ENCODE data around the gene HEATR5B.

Gene HEATR5B

GRCh38 chr2:37083873-37084794 lies at the start of gene HEATR5B, which contains the start of gene GPATCH11:
TSS of gene HEATR5B (minus strand) at chr2:37084372. CDS start at chr2:37083414, 958 bp downstream.
TSS of gene GPATCH11 (plus strand) at chr2:37084518. CDS start at chr2:37088382, 3,864 bp downstream.
- DNase-seq (ENCODE audit: low spot score) = peak; percentile 96

DNA sequence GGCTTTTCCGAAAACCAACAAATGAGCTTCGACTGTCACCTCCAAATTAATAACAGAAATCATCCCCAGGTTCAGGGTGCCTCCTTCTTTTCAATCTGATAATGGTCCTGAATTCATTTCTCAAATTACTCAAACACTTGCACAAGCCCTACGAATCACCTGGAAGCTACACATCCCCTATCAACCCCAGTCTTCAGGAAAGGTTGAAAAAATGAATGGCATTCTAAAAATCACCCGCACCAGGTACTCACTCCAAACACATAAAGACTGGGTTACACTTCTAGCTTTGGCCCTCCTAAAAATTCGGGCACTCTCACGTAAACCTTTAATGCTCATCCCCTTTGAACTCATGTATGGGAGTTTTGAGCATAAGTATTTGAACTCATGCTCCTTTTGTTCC lies 48.7 kb upstream of the HEATR5B start:
- DNase-seq (ENCODE audit: low spot score) = no peak

- DNase-seq (ENCODE audit: low spot score) = no peak
Measured at GRCh38 chr2:37125416-37125815, 41.2 kb upstream of the HEATR5B start.

- no peak for DNase-seq (ENCODE audit: low spot score)
Measured at GRCh38 chr2:37119157-37119556, 35.0 kb upstream of the HEATR5B start.

GRCh38 chr2:37117566-37117965 lies 33.4 kb upstream of the HEATR5B start:
- no peak for DNase-seq (ENCODE audit: low spot score)

- DNase-seq (ENCODE audit: low spot score) = no peak
Measured at GRCh38 chr2:37111958-37112357, 27.8 kb upstream of the HEATR5B start.

- no peak for DNase-seq (ENCODE audit: low spot score)
Measured at GRCh38 chr2:37110306-37111212, 26.4 kb upstream of the HEATR5B start.

GRCh38 chr2:37109523-37109922 lies 25.4 kb upstream of the HEATR5B start:
- no peak for DNase-seq (ENCODE audit: low spot score)

- no peak for DNase-seq (ENCODE audit: low spot score)
Measured at GRCh38 chr2:37105150-37105549, 21.0 kb upstream of the HEATR5B start.

GRCh38 chr2:37104178-37104577 lies 20.0 kb upstream of the HEATR5B start:
- DNase-seq (ENCODE audit: low spot score) = no peak

DNA sequence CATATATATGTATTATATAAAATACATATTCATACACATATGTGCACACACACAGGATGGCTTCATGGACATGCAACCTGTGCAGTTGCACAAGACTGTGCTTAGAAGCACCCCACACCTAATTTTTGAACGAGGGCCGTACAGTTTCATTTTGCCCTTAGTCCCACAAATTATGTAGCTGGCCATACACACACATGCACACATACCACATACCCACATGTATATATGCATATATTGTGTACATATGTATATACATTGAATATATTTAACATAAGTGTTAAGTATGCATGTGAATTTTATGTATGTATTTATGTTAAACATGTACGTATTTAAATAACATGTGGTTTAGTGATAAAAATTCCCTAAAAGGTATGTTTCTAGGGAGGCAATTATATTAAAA lies 18.4 kb upstream of the HEATR5B start:
- no peak for DNase-seq (ENCODE audit: low spot score)

- DNase-seq (ENCODE audit: low spot score) = no peak
Measured at GRCh38 chr2:37100054-37100453, 15.9 kb upstream of the HEATR5B start.

DNA sequence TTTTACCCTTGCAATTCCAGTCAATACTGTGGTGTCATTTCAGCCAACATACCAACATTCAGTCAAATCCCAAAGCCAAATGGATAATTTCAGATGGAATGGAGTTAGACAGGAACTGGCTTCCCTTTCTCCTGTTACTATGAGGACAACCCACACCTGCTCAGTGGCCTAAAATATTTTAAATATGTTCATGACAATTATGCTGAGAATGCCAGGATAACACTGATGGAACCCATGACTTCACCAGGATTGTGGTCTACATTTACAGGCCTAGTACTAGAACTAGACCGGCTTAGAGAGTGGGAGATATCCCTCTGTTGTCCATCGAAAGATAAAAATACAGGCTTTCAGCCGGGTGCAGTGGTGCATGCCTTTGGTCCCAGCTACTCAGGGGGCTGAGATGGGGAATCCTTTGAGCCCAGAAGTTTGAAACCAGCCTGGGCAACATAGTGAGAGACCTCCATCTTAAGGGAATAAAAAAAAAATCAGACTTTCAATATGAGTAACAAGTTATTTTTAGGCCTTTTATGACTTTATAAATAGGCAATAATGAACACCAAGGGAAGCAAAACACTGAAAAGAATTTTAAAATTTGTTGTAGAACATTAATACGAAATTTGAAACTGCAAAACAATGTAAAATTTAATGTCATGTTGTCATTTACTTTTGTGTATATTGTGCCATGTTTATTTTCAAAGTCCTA lies 14.4 kb upstream of the HEATR5B start:
- no peak for DNase-seq (ENCODE audit: low spot score)

- no peak for DNase-seq (ENCODE audit: low spot score)
Measured at GRCh38 chr2:37096568-37096967, 12.4 kb upstream of the HEATR5B start.

DNA sequence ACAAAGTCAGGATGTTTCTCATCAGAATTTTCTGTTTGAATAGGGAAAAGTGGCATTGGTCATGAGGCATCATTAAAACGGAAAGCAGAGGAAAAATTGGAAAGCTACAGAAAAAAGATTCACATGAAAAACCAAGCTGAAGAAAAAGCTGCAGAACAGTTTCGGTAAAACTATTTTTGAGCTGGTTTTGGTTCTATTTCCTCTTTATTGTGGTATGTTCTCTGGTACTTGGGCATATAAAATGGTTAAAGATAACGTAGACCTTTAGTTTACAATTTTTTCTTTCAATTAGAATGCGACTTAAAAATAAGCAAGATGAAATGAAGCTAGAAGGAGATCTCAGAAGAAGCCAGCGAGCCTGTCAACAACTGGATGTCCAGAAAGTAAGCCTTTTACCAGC lies 7.7 kb upstream of the HEATR5B start:
- DNase-seq (ENCODE audit: low spot score) = no peak

GRCh38 chr2:37090019-37090477 lies 5.9 kb upstream of the HEATR5B start:
- no peak for DNase-seq (ENCODE audit: low spot score)

DNA sequence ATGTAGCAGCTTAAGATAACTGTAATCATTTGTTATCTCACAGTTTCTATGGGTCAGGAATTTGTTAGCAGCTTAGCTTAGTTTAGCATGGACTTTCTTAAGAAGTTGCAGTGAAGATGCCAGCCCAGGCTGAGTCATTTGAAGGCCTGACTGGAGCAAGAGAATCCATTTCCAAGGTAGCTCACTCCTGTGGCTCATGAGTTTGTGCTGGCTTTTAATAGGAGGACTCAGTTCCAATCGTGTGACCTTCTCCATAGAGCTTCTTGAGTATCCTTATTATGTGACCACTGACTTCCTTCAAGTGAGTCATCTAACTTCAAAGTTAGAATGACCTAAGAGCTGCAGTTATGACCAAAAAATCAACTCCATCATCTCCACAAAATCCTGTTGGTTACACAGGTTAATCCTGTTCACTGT lies 1.6 kb upstream of the HEATR5B start:
- DNase-seq (ENCODE audit: low spot score) = no peak

GRCh38 chr2:37084797-37085196 lies 625 bp upstream of the HEATR5B start:
- no peak for DNase-seq (ENCODE audit: low spot score)

DNA sequence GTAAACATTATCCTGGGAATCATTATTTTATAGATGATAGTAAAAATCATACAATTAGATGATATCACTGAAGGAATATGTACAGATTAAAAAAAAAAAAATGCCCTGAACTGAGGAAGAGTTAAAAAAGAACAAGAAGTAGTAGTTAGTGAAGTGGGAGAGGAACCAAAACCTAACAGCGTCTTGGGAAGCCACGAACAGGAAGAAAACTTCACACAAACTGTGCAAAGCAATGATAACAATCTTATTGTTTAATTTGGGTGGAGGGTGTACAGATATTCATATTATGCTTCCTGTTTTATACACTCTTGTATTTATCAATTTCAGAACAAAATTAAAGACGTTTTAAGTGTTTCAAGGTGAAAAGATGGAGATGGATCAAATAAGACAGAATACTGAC lies 3.5 kb downstream of the HEATR5B start:
- peak; percentile 21 for DNase-seq (ENCODE audit: low spot score)

GRCh38 chr2:37080266-37080665 lies 3.9 kb downstream of the HEATR5B start:
- no peak for DNase-seq (ENCODE audit: low spot score)

DNA sequence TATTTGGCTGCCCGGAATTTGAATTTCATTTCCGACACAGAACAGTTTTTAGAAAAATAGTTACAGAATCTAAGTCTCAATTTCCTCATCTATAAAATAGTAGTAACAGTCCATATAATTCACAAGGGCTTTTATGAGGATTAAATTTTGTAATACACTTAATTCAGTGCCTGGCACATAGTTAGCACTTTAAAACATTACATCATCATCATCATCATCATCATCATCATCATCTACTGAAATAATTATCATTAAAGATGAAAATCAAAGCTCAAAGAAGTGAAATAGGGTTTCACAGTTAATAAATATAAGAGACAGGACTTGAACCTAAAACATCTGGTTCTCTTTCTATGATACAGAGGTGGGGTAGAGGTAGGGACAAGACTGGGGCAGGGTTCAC lies 13.2 kb downstream of the HEATR5B start:
- no peak for DNase-seq (ENCODE audit: low spot score)

DNA sequence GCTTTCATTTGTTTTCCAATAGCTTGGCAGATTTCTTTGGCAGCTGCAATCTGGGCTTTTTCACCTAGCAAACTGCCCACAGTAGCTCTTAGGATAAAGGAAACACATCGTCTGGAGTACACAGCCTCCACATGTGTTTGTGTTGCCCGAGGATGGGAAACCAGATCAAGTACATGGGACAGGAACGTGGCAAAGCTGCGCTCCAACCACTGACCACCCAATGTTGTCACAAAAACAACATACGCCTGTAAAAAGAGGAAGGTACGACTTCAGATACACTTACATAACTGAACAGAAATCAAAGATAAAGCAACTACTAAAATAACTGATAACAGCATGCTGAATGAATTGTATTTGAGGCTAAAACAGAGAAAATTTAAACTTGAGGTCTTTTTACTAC lies 15.5 kb downstream of the HEATR5B start:
- DNase-seq (ENCODE audit: low spot score) = peak; percentile 63

All from Ammon's horn (tissue), 1 donor.